Uterus (tissue), 4 donors: ENCODE data around the gene BCR. TPM values are rescaled to one million over a fixed set of nuclear protein-coding genes. Genes with fewer than 3 reads are reported as not detected.
"Not testable (repeated sequence)": the region's sequence is repeated elsewhere in the genome, so short reads cannot be mapped to it uniquely, and the experiment has no call there.

ENCODE experiments used
- DNase-seq, 2 donors: peaks; one replicate each; pipeline ENCODE4 v3.0.0-alpha.2; 2019 to 2020
- H3K27ac ChIP-seq, 2 donors: fragments of 200-600 bp; sonication (generic); 1 replicate in 1 of 2; 2 replicates in 1 of 2; pipeline ENCODE4 v1.5.1; 2016 to 2018
- H3K27me3 ChIP-seq, 2 donors: fragments of 200-600 bp; sonication (generic); one replicate each; pipeline ENCODE4 v1.5.1; 2018 to 2019; ENCODE audit warnings: control low read depth in 1 of 2
- H3K36me3 ChIP-seq, 2 donors: fragments of 200-600 bp; sonication (generic); one replicate each; pipeline ENCODE4 v1.5.1; 2019; ENCODE audit warnings: control low read depth in 1 of 2
- H3K4me1 ChIP-seq, 2 donors: fragments of 200-600 bp; sonication (generic); one replicate each; pipeline ENCODE4 v1.5.1; 2018 to 2019; ENCODE audit warnings: control low read depth in 1 of 2
- H3K4me3 ChIP-seq, 2 donors: fragments of 200-600 bp; sonication (generic); 1 replicate in 1 of 2; 2 replicates in 1 of 2; pipeline ENCODE4 v1.5.1; 2018 to 2019; ENCODE audit warnings: mild to moderate bottlenecking in 1 of 2
- H3K9me3 ChIP-seq, 2 donors: fragments of 200-600 bp; sonication (generic); one replicate each; pipeline ENCODE4 v1.5.1; 2019; ENCODE audit warnings: control low read depth in 1 of 2
- POLR2A ChIP-seq, 2 donors: fragments of 450-650 bp; IDR thresholded peaks; one replicate each; pipeline ENCODE4 v1.6.1; 2016; ENCODE audit warnings: antibody characterized with exemption in 2 of 2, mild to moderate bottlenecking in 1 of 2, moderate library complexity in 1 of 2
- intact Hi-C: fragments of 100-400 bp; cut with DNase I; formaldehyde crosslinking; loops from one replicate; pipeline ENCODE4 v1.15.1; 2023; ENCODE audit warnings: low total_unique reads
- small RNA-seq: library from RNA; depleted of rRNA; stranded (forward); fragments of <200 nt; gene quantifications from one replicate; pipeline ENCODE3, GENCODE V24; 2016
- total RNA-seq, 4 donors: library from RNA; depleted of rRNA in 3 of 4; stranded (reverse); fragments of >200 nt in 3 of 4; gene quantifications; one replicate each; pipeline versions ENCODE4 v1.1.0 to v1.2.4, GENCODE V29; 2014 to 2023
- TF ChIP-seq, protein P1 (sequence below), 4 experiments: fragments of 200-600 bp in 2 of 4; fragments of 450-650 bp in 2 of 4; sonication (generic) in 2 of 4; IDR thresholded peaks; one replicate each; pipeline ENCODE4 v1.5.1; 2016 to 2019; ENCODE audit warnings: antibody characterized with exemption in 4 of 4, mild to moderate bottlenecking in 2 of 4, moderate library complexity in 1 of 4
- donor health status: DM: yes; HTN: yes; CAD: no.

BCR gene
- total RNA-seq, 4 donors from 2014 or later = 10.6 to 93.3 (median 28.3) TPM

DNA sequence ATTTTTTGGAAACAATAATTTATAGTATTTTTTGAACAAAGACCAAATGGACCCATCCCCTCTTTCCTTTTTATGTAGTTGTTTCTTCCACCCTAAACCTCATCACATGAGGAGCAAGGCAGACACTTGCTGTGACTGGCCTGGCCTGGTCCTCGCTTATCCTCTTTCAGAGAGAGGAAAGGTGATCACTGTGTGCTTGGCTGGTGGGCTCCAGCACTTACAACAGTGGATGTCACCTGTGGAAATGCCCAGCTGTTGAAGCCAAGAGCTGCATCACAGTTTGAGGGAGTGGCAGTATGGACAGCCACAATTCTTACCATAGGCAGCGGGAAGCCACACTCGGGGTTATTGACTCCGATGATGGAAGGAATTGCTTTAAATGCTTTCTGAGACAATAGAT, 185.7 kb downstream of the BCR start:
- H3K27ac ChIP-seq = no peak overlapping the region
- TF ChIP-seq, protein P1, sequence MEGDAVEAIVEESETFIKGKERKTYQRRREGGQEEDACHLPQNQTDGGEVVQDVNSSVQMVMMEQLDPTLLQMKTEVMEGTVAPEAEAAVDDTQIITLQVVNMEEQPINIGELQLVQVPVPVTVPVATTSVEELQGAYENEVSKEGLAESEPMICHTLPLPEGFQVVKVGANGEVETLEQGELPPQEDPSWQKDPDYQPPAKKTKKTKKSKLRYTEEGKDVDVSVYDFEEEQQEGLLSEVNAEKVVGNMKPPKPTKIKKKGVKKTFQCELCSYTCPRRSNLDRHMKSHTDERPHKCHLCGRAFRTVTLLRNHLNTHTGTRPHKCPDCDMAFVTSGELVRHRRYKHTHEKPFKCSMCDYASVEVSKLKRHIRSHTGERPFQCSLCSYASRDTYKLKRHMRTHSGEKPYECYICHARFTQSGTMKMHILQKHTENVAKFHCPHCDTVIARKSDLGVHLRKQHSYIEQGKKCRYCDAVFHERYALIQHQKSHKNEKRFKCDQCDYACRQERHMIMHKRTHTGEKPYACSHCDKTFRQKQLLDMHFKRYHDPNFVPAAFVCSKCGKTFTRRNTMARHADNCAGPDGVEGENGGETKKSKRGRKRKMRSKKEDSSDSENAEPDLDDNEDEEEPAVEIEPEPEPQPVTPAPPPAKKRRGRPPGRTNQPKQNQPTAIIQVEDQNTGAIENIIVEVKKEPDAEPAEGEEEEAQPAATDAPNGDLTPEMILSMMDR (IDR thresholded peaks at IDR 0.05) = no peak
- no peak for TF ChIP-seq POLR2A (IDR thresholded peaks at IDR 0.05)

DNA sequence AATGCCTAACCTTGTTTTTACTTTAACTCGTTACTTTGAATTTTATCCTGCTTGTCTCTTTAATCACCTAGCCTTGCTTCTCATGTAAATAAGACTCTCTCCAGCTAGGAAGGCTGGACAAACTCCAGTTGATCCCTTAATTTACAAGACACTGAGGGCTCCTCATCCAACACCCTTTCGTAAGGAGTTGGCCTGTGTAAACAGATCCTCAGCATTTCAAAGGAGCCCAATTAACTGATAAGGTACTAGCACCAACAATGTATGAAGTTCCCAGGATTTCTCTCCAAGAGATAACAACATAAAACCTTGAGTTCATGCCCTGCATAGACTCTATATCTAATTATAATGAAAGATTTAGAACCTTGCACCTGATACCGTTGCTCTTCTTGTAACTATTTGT, 186.9 kb downstream of the BCR start:
- H3K9me3 ChIP-seq, H3K4me3 ChIP-seq, H3K27me3 ChIP-seq, intact Hi-C loops, H3K27ac ChIP-seq, H3K36me3 ChIP-seq, DNase-seq, H3K4me1 ChIP-seq: not testable (repeated sequence)

More for the DNA sequence above, 185.7 kb downstream of the BCR start:
- Histone ChIP-seq H3K27me3 (no peaks in the 10 kb centered on the region), H3K9me3 (no peaks in the 10 kb centered on the region), H3K4me1 (no peaks in the 10 kb centered on the region), H3K4me3 (no peak overlapping the region), H3K36me3 (no peaks in the 10 kb centered on the region)
- intact Hi-C loops = no loop called here
- no peak for DNase-seq

Small RNAs within 50 kb of the gene (small RNA-seq; reads per million reads assigned to genes)
- gene BCRP8 = not detected
- not detected for gene RF00017
- gene RF00066 = not detected
- not detected for gene RN7SL263P

Other genes starting within 250 kb of the BCR start
- 10 to 100 TPM in 2 of 4 donors, 1 to 10 TPM in 2; 5.6 to 21.6 (median 12.1) TPM for gene GNAZ, start 110.0 kb upstream of the BCR start, total RNA-seq
- 1 to 10 TPM in 2 of 4 donors, not detected in 2; 1.9 to 3.1 TPM for gene RSPH14, start 38.5 kb upstream of the BCR start, total RNA-seq
- gene RAB36, start 35.0 kb upstream of the BCR start, total RNA-seq = 10 to 100 TPM in 3 of 4 donors, 1 to 10 TPM in 1; 8.8 to 28.7 (median 14.7) TPM